Middle frontal gyrus (tissue), 1 donor: ENCODE data around the gene SETDB2.

ENCODE experiments used
- DNase-seq: peaks from one replicate; pipeline ENCODE4 v3.0.0-alpha.2; 2015; ENCODE audit warnings: low spot score; ENCODE audit errors: extremely low spot score

The SETDB2 gene, protein sequence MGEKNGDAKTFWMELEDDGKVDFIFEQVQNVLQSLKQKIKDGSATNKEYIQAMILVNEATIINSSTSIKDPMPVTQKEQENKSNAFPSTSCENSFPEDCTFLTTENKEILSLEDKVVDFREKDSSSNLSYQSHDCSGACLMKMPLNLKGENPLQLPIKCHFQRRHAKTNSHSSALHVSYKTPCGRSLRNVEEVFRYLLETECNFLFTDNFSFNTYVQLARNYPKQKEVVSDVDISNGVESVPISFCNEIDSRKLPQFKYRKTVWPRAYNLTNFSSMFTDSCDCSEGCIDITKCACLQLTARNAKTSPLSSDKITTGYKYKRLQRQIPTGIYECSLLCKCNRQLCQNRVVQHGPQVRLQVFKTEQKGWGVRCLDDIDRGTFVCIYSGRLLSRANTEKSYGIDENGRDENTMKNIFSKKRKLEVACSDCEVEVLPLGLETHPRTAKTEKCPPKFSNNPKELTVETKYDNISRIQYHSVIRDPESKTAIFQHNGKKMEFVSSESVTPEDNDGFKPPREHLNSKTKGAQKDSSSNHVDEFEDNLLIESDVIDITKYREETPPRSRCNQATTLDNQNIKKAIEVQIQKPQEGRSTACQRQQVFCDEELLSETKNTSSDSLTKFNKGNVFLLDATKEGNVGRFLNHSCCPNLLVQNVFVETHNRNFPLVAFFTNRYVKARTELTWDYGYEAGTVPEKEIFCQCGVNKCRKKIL

DNA sequence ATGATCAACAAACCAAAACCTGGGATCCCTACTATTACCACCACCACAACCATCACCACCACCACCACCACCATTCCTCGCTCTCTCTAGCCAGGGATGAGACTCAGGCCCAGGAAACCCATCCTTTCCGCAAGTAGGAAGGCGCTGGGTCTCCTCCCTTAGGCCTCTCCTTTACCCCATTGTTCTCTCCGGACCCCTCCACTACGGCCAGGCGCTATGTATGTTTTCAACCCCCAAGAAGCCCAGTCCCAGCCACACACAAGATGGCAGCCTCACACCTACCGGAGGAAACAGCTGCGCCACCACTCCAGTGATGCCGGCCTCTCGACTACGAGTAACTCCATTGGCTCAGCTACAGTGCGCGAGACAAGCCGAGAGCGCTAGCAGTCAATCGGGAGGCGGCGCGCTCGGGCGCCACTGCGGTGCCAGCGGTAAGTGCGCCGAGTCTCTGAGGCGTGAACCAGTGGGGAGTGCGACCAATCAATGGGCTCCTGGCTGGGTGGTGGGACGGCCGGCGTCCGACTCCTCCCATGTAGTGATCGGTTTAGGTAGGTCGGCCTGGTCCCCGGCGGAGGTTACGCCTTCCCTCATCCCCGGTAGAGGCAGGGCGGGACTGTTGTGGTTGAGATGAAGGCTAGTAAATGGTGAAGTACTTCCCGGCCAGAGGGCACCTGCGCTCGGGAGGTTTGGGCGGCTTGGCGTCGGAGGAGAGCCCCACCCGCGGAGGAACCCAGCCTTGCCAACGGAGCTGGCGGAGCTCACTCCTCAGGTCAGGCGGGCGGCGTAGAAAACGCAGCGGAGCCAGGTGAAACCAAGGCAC lies at the start of gene SETDB2, which contains the start of gene CAB39L:
TSS of gene SETDB2 (plus strand) at position 571 of the 820 bp plus-strand sequence. CDS start 7,620 bp downstream, outside the sequence.
TSS of gene CAB39L (minus strand) at position 361 of the 820 bp plus-strand sequence. CDS start 61,154 bp downstream, outside the sequence.
- peak; percentile 98 for DNase-seq

DNA sequence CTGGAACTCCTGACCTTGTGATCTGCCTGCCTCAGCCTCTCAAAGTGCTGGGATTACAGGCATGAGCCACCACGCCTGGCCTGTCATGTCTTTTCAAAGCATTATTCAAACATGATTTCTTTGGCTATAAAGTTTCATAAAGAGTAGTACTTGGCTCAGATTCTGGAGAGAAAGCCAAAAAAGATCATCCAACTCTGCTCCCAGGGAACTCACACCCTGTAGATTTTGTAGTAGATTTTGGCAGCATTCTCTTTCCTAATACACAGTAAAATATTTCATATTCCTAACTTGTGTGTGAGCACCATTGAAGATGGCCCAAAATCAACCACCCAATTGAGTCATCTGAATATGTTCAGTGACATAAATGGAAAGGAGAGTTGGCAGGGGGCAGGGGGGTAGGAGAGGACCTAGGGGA lies 48.6 kb upstream of the SETDB2 start:
- no peak for DNase-seq

DNA sequence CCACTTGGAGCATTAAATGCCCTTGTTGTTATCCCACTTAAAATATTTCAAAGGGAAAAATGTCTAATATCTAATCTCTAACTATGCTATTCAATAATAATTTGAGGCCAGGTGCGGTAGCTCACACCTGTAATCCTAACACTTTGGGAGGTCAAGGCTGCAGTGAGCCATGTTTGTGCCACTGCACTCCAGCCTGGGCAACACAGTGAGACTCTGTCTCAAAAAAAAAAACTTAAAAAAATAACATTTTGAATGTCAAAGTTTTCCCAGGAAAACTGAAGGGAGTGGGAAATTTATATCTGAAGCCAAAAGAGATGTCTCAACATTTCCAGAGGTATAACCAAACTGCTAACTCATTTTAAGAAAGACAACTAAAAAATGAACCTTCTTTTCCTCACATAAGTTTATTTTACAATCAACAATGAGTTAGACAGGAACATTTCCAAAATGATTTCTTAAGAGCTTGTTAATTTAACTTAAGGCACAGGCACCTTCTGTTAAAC lies 48.1 kb upstream of the SETDB2 start:
- no peak for DNase-seq

DNA sequence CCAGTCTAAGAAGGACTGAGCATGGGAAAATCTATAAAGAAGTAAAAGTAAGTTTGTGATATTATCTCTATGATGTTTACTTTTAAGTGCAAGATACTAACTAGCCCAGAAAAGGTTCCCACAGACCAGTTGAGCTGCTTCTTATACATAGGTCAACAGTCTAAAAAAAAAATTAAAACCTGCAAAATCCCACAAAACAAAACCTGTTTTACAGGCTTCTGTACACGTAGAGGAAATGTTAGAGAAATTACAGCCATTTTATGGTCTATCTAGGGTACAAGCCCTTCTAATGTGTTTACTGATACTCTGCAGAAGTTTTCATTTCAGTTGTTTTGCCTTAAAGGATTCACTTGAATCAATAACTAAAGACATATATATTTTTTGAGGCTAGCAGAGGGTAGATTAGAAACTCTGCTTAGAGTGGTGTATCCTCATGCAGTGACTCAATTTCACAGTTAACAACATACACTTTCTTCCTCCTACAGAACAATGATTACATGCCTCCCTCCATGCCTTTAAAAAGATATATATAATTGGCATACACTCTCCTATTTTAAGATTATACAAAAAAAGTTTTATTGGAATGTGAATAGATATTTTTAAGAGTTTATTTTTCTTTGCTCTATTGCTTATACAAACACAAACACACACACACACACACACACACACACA lies 44.1 kb upstream of the SETDB2 start:
- DNase-seq = no peak

DNA sequence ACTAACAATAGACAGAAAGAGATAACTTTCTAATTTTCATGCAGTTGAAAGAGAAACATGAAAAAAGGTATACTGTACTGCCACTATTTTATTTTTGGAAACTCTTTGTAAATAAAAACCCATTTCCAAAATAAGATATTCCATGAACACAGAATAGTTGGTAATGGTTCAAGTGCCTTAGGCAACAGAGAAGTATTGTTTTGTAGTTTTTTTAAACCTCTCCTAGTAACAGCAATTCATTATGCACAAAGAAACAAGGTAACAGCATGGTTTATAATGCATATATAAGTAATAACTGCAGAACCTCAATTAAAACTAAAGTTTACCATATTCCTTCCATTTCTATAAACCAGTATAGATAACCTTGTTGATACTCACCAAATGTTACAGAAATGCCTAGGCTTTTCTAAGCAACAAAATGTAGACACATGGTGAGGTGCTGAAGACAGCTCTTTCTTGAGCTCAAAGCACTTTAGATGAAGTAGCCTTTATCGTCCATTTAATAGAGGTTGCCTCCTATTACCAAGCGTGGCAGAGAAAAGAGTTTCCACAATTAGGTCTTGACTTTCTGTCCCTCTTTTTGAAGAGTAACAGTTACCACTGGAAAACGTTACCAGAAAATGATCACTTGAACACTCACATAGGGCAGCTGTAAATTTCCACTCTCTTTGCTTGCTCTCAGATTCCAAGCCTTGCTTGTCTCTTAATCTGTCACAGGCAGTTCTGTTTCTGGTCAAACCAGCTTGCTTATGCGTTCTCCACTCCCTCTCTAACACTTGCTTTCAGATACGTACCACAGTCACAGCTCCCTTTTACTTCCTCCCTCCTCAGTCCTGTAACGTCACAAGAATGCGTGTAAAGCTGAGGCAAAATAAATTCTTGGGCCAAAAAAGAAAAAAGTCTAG lies 43.1 kb upstream of the SETDB2 start:
- peak; percentile 46 for DNase-seq

DNA sequence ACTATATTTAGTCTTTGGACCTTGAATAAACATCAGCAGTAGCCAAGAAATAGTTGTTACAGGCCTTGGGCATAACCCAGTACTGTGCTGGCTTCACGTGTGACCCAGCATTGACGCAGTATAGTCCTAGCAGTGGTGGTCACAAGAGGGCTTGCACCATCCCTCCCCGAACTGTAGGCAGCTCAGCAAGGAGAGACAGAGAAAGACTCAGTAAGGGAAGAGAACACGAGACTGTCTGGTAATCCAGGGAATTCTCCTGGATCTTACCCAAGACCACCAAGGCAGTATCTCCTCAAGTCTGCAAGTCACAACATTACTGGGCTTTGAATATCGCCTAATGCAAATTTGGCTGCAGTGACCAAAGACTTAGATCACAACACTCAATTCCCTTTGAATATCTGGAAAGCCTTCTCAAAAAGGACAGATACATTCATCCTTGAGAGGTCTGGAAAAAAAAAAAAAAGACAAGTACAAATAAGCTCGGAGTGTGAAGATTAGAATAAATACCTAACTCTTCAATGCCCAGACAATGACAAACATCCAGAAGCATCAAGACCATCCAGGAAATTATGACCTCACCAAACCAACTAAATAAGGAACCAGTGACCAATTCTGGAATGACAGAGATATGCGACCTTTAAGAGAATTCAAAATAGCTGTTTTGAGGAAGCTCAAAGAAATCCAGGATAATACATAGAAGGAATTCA lies 39.9 kb upstream of the SETDB2 start:
- no peak for DNase-seq

DNA sequence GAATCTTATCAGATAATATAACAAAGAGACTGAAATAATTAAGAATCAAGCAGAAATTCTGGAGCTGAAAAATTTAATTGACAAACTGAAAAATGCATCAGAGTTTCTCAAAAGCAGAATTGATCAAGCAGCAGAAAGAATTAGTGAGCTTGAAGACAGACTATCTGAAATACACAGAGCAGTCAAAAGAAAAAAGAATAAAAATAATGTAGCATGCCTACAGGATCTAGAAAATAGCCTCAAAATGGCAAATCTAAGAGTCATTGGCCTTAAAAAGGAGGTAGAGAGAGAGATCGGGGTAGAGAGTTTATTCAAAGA lies 39.4 kb upstream of the SETDB2 start:
- no peak for DNase-seq

DNA sequence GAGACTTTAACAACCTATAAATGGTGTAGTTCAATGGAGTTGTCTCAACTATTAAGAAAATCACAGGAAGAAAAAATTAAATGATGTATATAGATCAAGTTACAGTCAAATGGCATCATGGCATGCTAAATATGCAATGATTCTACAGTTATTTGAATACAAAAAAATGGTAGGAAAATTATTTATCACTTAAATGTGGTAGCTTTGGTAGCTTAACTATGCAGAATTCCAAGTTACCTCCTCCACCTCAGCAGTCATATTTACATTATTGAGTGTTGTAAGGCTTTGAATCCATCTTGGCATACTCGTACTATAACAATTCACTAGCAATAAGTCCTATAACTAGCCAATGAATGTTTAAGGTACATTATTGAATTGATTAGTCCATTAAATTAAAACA lies 37.0 kb upstream of the SETDB2 start:
- no peak for DNase-seq

DNA sequence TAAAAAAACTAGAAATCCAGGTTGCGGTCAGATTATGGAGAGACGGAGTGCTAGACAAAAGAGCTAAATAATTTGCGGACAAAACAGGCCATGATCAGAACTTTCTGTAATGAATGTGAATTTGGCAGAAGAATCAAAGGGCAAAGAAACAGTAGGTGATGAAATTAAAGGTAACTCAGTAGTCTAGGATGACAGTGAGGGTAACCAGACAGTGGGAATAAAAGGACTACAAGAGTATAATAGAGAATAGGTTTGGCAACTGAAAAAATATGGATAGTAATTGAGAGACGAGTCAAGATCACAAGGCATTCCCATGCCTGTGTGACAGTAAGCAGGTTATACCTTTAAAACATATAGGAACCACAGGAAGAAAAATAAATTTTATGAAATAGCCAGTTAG lies 36.1 kb upstream of the SETDB2 start:
- no peak for DNase-seq

DNA sequence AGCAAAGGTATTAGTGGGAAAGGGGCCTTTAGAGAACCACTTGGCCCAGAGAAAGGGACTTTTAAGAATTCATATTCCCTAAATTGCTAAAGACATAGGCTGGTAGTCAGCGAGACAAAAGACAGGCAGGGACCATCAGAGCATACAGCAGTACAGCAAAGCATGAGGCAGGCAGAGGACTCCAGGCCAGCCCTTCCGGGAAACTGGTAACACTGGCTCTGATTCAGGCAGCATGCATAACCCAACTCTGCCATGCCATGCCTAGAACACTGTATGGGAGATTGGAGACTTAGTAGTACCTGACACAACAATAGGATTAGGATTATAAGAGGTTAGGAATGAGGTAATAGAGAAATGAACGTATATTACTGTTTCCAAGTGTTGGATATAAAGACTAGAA lies 35.1 kb upstream of the SETDB2 start:
- DNase-seq = no peak

DNA sequence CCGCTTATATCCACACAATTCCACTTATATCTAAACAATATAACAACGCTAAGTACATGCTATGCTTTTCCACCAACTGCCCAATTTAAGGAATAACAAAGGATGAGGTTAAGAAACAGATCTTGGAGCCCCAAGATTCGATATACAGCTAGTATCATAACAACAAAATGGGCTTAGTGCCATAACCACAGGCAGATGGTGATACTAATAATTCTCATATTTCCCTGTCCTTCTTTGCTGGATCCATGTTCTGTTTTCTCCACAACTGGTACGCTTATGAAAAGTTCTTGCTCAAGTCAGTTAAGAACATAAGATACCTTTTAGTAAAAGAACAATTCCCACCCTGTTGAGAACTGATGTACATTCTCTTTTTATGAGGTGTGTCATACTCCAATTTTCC lies 34.1 kb upstream of the SETDB2 start:
- DNase-seq = no peak

DNA sequence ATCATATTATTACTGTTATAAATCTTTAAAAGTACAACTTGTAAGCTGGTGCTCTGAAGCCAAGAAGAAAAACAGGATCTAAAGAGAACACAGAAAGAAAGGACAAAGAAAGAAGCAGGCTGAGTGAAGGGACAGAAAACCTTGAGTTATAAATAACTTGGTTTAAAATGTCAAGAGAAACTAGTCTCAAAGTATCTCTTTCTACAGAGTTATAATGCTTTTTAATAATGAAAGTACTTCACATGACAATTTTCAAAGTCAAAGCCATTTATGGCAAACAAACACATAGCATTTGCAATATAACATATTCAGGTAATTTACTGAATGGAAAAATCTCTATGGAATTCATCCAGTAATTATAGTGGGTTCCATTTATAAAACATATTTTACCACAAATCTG lies 33.6 kb upstream of the SETDB2 start:
- DNase-seq = no peak

DNA sequence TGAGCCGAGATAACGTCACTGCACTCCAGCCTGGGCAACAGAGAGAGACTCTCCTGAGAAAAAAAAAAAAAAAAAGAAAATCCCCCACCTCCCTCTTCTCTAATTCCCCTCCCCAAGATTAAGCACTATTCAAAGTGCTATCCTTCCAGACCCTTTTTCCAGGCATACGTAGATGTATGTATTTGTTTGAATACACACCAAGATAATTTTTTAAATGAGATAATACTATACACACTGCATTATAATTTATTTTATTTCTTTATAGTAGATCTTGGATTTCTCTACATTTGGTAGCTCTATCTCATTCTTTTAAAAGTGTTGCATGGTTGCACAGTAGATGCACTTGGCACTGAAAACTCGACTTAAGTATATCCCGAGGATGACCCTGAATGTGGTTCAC lies 32.7 kb upstream of the SETDB2 start:
- no peak for DNase-seq

DNA sequence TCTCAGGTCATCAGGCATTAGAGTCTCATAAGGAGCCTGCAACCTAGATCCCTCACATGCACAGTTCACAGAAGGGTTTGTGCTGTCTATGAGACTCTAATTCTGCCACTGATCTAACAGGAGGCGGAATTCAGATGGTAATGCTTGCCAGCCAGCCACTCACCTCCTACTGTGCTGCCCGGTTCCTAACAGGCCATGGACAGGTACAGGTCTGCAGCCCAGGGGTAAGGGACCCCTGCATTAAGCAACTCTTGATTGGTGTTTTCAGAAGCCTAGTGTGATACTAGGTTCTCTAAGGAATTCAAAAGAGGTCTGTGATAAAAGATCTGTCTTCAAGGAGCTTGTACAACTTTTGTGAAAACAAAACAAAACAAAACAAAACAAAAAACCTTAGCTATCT lies 31.3 kb upstream of the SETDB2 start:
- DNase-seq = no peak

DNA sequence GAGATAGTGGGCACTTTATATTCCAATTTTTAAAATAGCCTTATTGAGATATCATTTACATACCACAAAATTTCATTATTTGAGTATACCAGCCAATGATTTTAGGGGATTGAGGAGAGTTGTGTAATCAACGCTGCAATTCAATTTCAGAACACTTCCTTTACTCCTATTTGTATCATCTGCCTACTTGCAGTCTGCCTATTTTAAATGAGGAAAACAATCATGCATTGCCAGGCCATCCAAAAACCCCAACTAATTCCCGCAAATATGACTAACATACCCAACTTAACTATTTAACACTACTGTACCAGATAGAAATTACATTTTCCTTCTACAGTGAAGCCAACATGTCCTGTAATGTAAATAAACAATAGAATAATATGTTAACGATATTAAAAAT lies 26.9 kb upstream of the SETDB2 start:
- DNase-seq = no peak

DNA sequence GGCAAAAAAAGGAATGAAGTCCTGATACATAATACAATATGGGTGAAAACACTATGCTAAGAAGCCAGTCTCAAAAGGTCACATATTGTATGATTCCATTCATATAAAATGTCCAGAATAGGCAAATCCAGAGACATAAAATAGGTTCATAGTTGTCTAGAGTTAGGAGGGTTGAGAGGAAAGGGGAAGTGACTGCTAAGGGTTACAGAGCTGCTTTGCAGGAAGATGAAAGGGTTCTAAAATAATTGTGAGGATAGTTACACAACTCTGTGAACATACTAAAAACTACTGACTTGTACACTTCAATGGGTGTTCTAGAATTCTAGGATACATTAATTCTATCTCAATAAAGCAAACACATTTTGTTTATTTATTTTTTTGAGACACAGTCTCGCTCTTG lies 25.9 kb upstream of the SETDB2 start:
- no peak for DNase-seq

DNA sequence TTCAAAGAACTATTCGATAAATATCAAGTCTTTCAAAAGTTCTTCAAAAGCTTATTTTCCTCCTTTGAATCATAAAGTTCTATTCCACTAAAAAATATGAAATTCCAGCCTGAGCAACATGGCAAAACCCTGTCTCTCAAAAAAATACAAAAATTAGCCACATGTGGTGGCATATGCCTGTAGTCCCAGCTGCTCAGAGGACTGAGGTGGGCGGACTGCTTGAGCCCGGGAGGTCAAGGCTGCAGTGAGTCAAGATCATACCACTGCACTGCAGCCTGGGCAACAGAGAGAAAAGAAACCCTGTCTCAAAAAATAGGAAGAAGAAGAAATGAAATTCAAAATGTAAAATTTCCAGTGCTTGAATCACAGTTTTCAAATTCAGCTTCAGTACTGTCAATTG lies 24.8 kb upstream of the SETDB2 start:
- DNase-seq = no peak

DNA sequence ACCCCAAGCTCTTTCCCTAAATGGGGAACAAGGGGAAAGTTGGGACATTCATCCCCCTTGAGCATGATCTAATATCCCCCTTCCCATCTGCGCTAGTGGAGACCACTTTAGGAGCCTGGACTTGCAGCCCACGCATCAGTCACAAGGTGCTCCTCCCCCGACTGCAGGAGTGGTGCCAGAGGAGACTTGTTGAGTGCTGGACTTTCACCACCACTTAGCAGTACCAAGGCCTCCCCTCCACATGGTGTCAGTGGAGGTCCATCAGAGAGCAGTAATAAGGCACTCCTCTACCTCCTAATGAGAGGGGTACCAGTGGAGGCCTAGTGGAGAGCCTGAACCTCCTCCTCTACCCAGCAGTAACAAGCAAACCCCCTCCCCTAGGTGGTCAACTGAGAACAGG lies 22.7 kb upstream of the SETDB2 start:
- DNase-seq = no peak

DNA sequence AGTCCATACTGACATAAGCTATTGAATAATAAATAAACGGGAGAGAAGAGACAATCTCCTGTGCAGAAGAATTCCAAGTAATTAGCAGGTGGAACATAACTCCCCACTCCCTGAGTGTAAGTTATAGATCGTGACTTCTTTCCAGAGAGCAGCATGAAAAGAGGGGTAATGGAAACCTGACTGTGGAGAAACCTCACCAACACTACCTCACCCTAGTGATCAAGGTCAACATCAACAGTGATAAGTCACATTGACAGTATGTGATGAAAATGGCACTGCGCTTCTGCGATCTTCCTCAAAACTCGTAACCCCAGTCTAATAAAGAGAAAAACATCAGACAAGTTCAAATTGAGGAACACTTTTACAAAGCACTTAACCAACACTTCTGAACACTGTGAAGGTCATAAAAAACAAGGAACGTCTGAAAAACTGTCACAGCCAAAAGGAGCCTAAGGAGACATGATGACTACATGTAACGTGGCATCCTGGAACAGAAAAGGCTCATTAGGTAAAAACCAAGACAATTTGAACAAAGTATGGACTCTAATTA lies 20.0 kb upstream of the SETDB2 start:
- DNase-seq = no peak
